DOHH2 (cell line): ENCODE measurements around the gene UNC5B.

ENCODE experiments used
- H3F3A ChIP-seq: fragments of 200-600 bp; sonication (generic), shearing (Covaris generic); 2 replicates; pipeline ENCODE4 v1.6.0; 2016; ENCODE audit warnings: antibody characterized with exemption, mild to moderate bottlenecking; ENCODE audit not compliant: control insufficient read depth, insufficient read depth
- H3K27ac ChIP-seq: fragments of 200-600 bp; sonication (generic); 2 replicates; pipeline ENCODE4 v1.5.1; 2014; ENCODE audit warnings: low read depth, mild to moderate bottlenecking, low read length, moderate library complexity
- H3K27me3 ChIP-seq: fragments of 200-600 bp; sonication (generic); 2 replicates; pipeline ENCODE4 v1.6.1; 2014; ENCODE audit warnings: mild to moderate bottlenecking, low read length, mixed read lengths; ENCODE audit not compliant: control insufficient read depth
- H3K36me3 ChIP-seq: fragments of 200-600 bp; sonication (generic); 2 replicates; pipeline ENCODE4 v1.6.1; 2014; ENCODE audit warnings: mild to moderate bottlenecking, low read length, moderate library complexity, mixed read lengths; ENCODE audit not compliant: control insufficient read depth
- H3K4me1 ChIP-seq: fragments of 200-600 bp; sonication (generic); 2 replicates; pipeline ENCODE4 v1.6.1; 2014; ENCODE audit warnings: mild to moderate bottlenecking, low read length, mixed read lengths; ENCODE audit not compliant: control insufficient read depth
- H3K4me2 ChIP-seq: fragments of 200-600 bp; sonication (generic); 2 replicates; pipeline ENCODE4 v1.6.0; 2014; ENCODE audit warnings: mild to moderate bottlenecking, low read length, moderate library complexity
- H3K4me3 ChIP-seq: fragments of 200-600 bp; sonication (generic); 2 replicates; pipeline ENCODE4 v1.5.1; 2014; ENCODE audit warnings: mild to moderate bottlenecking, low read length, mixed read lengths
- H3K79me2 ChIP-seq: fragments of 200-600 bp; sonication (generic); 2 replicates; pipeline ENCODE4 v1.6.1; 2014; ENCODE audit warnings: mild to moderate bottlenecking, low read length, mixed read lengths; ENCODE audit not compliant: control insufficient read depth
- H3K9me2 ChIP-seq: fragments of 200-600 bp; sonication (generic); replicated peaks from 2 replicates; pipeline ENCODE4 v1.6.1; 2014; ENCODE audit warnings: mild to moderate bottlenecking, low read length, mixed read lengths; ENCODE audit not compliant: control insufficient read depth
- H3K9me3 ChIP-seq: fragments of 200-600 bp; sonication (generic); 2 replicates; pipeline ENCODE4 v1.6.1; 2014; ENCODE audit warnings: antibody characterized with exemption, low read length, mixed read lengths; ENCODE audit not compliant: control insufficient read depth, insufficient read depth
- H4K20me1 ChIP-seq: fragments of 200-600 bp; sonication (generic); 2 replicates; pipeline ENCODE4 v1.6.0; 2014; ENCODE audit warnings: low read depth, mild to moderate bottlenecking, antibody characterized with exemption, low read length, moderate library complexity; ENCODE audit not compliant: control insufficient read depth, insufficient read depth
- EZH2phosphoT487 ChIP-seq: fragments of 200-600 bp; sonication (generic); IDR thresholded peaks from 2 replicates; pipeline ENCODE4 v1.6.1; 2017; ENCODE audit warnings: borderline replicate concordance, mild to moderate bottlenecking, antibody characterized with exemption, low read length, moderate library complexity, mixed read lengths
- TF ChIP-seq, protein P1 (sequence below): fragments of 200-600 bp; sonication (generic); IDR thresholded peaks from one replicate; pipeline ENCODE4 v1.5.1; 2014; ENCODE audit warnings: antibody characterized with exemption, mild to moderate bottlenecking, low read depth, low read length; ENCODE audit not compliant: poor library complexity, severe bottlenecking

Gene UNC5B

DNA sequence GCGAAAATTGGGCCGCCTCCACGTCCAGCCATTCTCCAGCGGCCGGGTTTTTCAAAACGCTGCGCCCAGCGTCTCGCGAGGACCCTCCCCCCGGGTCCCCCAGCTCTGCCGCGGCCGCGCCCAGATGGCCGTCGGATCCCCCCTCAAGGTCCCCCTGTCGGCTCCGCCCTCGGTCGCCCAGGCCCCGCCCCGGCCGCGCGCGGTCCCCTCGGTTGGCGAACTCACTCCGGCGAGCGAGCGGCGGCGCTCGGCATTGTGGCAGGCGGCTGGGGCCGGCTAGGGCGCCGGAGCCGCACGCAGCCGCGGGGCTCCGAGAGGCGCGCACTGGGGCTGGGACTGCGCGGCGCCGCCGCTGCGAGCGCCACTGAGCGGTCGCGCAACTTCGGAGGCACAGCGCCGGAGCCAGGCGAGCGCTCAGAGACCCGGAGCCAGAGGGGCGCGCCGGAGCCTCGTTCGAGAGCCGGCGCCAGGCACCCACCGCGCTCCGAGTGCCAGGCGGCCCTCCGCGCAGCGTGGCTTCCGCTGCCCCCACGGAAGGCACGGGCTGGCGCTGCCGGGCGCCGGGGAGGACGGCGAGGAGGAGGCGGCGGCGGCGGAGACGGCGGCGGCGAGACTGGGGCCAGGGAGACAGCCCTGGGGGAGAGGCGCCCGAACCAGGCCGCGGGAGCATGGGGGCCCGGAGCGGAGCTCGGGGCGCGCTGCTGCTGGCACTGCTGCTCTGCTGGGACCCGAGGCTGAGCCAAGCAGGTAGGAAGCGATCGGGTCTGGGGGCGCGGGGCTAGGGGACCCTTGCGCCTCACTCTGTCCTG, at the start of gene UNC5B:
UNC5B (plus strand) TSS at position 253 of the 809 bp plus-strand sequence; CDS start at position 669, 416 bp downstream.
- Histone ChIP-seq H3K27me3 (peaks cover 57% of the 10 kb centered on the region), H3K4me3 (no peak within 1 kb of the TSS), H3K27ac (no peak within 1 kb of the TSS), H3K9me3 (no peaks in the 10 kb centered on the region), H3K4me2 (peak within 1 kb of the TSS; percentile 19; the same call in 1 of the 2 replicates), H3K36me3 (no peaks in the 10 kb centered on the region), H3K9me2 (no peaks in the 10 kb centered on the region), H3F3A (no peaks in the 10 kb centered on the region), H3K79me2 (no peaks in the 10 kb centered on the region), H4K20me1 (0 out of 2 replicates have a peak, but pooled peaks cover 6% of the 10 kb centered on the region), H3K4me1 (peaks cover 3% of the 10 kb centered on the region; the same call in 1 of the 2 replicates)
- no peak for TF ChIP-seq EZH2phosphoT487
- TF ChIP-seq, protein P1, sequence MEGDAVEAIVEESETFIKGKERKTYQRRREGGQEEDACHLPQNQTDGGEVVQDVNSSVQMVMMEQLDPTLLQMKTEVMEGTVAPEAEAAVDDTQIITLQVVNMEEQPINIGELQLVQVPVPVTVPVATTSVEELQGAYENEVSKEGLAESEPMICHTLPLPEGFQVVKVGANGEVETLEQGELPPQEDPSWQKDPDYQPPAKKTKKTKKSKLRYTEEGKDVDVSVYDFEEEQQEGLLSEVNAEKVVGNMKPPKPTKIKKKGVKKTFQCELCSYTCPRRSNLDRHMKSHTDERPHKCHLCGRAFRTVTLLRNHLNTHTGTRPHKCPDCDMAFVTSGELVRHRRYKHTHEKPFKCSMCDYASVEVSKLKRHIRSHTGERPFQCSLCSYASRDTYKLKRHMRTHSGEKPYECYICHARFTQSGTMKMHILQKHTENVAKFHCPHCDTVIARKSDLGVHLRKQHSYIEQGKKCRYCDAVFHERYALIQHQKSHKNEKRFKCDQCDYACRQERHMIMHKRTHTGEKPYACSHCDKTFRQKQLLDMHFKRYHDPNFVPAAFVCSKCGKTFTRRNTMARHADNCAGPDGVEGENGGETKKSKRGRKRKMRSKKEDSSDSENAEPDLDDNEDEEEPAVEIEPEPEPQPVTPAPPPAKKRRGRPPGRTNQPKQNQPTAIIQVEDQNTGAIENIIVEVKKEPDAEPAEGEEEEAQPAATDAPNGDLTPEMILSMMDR, result no peak

GRCh38 chr10:71173466-71173865, 38.9 kb upstream of the UNC5B start:
- no peaks in the 10 kb centered on the region for H3K4me1 ChIP-seq
- peaks cover 8% of the 10 kb centered on the region for H3K27me3 ChIP-seq
- H3K27ac ChIP-seq, result no peak overlapping the region
- H3K36me3 ChIP-seq, result no peaks in the 10 kb centered on the region
- H3K4me2 ChIP-seq, result no peak overlapping the region
- no peaks in the 10 kb centered on the region for H3K9me2 ChIP-seq
- no peak overlapping the region for H3K4me3 ChIP-seq
- H3F3A ChIP-seq, result no peaks in the 10 kb centered on the region
- H3K9me3 ChIP-seq, result no peaks in the 10 kb centered on the region
- no peaks in the 10 kb centered on the region for H3K79me2 ChIP-seq
- TF ChIP-seq, protein P1, result no peak
- TF ChIP-seq EZH2phosphoT487, result no peak
- H4K20me1 ChIP-seq, result no peaks in the 10 kb centered on the region

DNA sequence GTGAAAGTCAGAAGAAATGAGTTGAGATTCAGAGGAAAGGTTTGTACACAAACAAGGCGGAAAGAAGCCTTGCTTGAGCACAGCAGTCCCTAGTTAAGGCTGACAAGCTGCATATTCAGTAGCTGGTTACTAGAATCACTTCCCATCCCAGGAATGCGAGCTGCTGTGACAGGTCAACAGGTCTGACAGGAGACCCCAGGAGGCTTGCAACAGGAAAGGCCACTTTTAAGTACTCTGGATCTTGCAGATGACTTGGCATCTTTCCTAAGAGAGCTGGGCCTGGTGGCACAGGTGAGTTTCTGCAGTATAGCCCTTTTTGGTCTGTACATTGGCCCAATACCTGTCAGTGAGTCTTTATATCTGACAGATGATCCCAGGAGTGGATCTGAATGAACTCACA, 35.7 kb upstream of the UNC5B start:
- no peaks in the 10 kb centered on the region for H3K79me2 ChIP-seq
- H3K9me2 ChIP-seq, result no peaks in the 10 kb centered on the region
- peaks cover 3% of the 10 kb centered on the region; the same call in 1 of the 2 replicates for H3K27me3 ChIP-seq
- no peaks in the 10 kb centered on the region for H4K20me1 ChIP-seq
- H3K36me3 ChIP-seq, result no peaks in the 10 kb centered on the region
- H3K4me3 ChIP-seq, result no peak overlapping the region
- TF ChIP-seq EZH2phosphoT487, result no peak
- TF ChIP-seq, protein P1, result no peak
- no peaks in the 10 kb centered on the region for H3F3A ChIP-seq
- no peaks in the 10 kb centered on the region for H3K4me1 ChIP-seq
- no peak overlapping the region for H3K27ac ChIP-seq
- no peak overlapping the region for H3K4me2 ChIP-seq
- H3K9me3 ChIP-seq, result no peaks in the 10 kb centered on the region
